ENCODE measurements around the gene TPP1. TPM values are rescaled to one million over a fixed set of nuclear protein-coding genes. Genes with fewer than 3 reads are reported as not detected.

TPP1 gene
- total and polyA plus RNA-seq, 10 donors, result 54.9 to 306 (median 212) TPM

DNA sequence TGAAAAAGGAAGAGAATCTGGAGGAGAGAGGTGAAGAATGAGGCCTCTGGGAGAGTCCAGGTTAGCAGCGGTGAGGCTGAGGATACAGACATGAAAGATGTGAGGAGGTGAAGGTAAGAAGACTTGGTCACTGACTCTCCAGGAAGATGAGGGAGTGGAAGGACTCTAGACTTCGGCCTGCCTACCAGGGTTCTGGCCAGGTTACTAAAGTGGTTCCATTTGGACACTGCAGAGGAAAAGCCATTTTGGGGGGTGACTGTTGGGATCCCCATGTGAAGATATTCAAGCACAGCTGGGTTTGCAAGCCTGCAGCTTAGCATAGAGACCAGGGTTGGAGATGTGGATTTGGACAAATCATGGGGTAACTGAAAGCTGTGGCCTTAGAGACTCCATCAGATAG is 28.6 kb upstream of the TPP1 start:
- peaks cover 40 to 91% (median 53%) of the 10 kb centered on the region in 6 donors for H3K4me1 ChIP-seq
- no peak for DNase-seq
- no peaks in the 10 kb centered on the region for H3K9me3 ChIP-seq
- intact Hi-C loops (cut with DNase I; ENCODE audit: low total_unique reads), result no loop called here
- H3K4me3 ChIP-seq, result no peak overlapping the region
- TF ChIP-seq POLR2AphosphoS5 (IDR thresholded peaks at IDR 0.05) (no peak), CTCF (IDR thresholded peaks at IDR 0.05 in 8 of 11, conservative IDR thresholded peaks at IDR 0.05 in 3 of 11) (no peak), POLR2A (IDR thresholded peaks at IDR 0.05) (no peak)
- H3K27me3 ChIP-seq (replicated peaks in 1 of 7), result no peaks in the 10 kb centered on the region
- H3K27ac ChIP-seq, result peak overlapping the region; percentile 22 to 89 (median 76)
- WGBS, 5 donors, result 90 to 99% (median 93%) methylated on average over 2 of the region's 2 CpGs
- no peaks in the 10 kb centered on the region for H3K36me3 ChIP-seq

DNA sequence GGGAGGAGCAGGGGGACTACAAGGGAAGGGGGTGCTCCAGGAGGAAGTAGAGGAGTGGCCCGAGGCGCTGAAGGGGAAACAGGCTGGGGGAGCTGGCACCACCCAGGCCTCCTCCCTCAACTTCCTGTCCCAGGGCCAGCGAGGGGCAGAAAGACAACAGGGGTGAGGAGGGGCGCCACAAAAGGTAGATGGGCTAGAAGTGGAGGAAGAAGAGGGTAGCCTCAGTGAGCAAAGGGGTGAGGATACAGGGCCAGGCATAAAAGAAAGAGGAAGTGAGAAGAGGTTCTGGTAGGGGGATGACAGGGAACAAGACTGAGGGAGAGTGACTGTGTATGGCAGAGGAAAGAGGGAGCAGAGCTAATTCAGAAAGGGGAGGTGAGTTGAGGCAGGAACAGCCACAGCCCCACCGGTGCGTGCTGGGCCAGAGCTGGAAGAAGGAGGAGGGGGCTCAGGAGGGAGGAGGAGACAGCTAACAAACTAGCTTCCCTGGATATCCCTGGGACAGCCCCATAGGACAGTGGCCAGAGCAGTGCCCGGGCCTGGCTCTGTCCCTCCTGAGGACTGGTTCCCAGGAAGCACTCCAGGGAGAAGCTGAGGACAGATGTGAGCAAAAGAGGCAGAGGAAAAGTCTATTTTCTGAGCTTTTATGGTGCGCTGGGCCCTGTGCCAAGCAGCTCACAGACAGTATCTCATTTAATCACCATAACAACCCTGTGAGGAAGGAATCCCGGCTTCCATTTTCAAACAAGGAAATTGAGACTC is 27.9 kb upstream of the TPP1 start:
- H3K27ac ChIP-seq, result peak overlapping the region; percentile 59 to 89 (median 76)
- intact Hi-C loops (cut with DNase I; ENCODE audit: low total_unique reads), result no loop called here
- peaks cover 40 to 84% (median 52%) of the 10 kb centered on the region in 6 donors for H3K4me1 ChIP-seq
- H3K9me3 ChIP-seq, result no peaks in the 10 kb centered on the region
- peak; percentile 88 for DNase-seq
- 21 to 28% (median 24%) methylated on average over 9 of the region's 9 CpGs for WGBS, 5 donors
- H3K36me3 ChIP-seq, result no peaks in the 10 kb centered on the region
- peak overlapping the region in 1 of 8 donors; percentile 24 for H3K4me3 ChIP-seq
- TF ChIP-seq POLR2A (IDR thresholded peaks at IDR 0.05) (no peak), POLR2AphosphoS5 (IDR thresholded peaks at IDR 0.05) (peak; percentile 42 to 60 (median 50))
- no peaks in the 10 kb centered on the region for H3K27me3 ChIP-seq (replicated peaks in 1 of 7)

DNA sequence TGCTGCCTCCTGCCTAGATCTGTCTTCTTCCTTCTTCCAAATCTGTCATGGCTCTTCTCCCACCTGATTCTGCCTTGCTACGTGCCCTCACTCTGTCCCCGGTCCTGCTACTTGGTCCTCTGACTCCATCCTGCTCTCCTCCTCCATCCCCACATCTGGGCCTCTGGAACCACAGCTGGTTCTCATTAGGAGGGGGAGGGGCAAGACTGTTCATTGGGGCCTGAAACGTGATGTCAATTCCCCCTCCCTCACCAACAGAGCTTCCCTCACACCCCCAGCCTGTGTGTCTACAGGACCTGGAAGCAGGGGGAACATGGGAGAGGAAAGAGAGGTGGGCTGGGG is 27.3 kb upstream of the TPP1 start:
- no peaks in the 10 kb centered on the region for H3K36me3 ChIP-seq
- DNase-seq, result no peak
- H3K27ac ChIP-seq, result peak overlapping the region; percentile 59 to 89 (median 76)
- 24 to 36% (median 35%) methylated on average over 3 of the region's 3 CpGs for WGBS, 5 donors
- intact Hi-C loops (cut with DNase I; ENCODE audit: low total_unique reads), result no loop called here
- H3K4me3 ChIP-seq, result peak overlapping the region in 1 of 8 donors; percentile 24
- no peaks in the 10 kb centered on the region for H3K9me3 ChIP-seq
- H3K27me3 ChIP-seq (replicated peaks in 1 of 7), result no peaks in the 10 kb centered on the region
- peaks cover 40 to 78% (median 49%) of the 10 kb centered on the region in 6 donors for H3K4me1 ChIP-seq
- TF ChIP-seq POLR2A (IDR thresholded peaks at IDR 0.05) (no peak), CTCF (IDR thresholded peaks at IDR 0.05 in 8 of 11, conservative IDR thresholded peaks at IDR 0.05 in 3 of 11) (no peak), POLR2AphosphoS5 (IDR thresholded peaks at IDR 0.05) (no peak)

DNA sequence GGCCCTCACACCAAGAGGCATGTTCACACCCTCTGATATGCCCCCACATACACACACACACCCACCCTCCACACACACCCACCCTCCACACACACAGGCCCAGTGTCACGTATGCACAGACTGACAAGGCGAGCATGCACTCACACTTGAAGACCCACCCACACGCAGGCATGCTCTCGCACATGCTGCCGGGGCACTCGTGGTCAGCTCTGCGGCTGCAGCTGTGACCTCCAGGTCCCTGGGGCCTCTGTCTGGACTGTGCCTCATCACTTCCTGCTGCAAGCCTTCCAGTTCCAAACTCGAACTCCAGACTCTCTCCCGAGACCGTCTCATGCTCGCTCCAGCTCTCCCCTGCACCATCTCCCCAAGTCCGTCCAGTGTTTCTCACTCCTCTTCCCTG is 26.8 kb upstream of the TPP1 start:
- 36 to 52% (median 41%) methylated on average over 12 of the region's 12 CpGs for WGBS, 5 donors
- no peaks in the 10 kb centered on the region for H3K27me3 ChIP-seq (replicated peaks in 1 of 7)
- DNase-seq, result peak; percentile 85
- peaks cover 0 to 4% (median 1%) of the 10 kb centered on the region in 6 donors for H3K36me3 ChIP-seq
- H3K4me3 ChIP-seq, result peak overlapping the region in 1 of 8 donors; percentile 24
- TF ChIP-seq POLR2A (IDR thresholded peaks at IDR 0.05) (no peak), POLR2AphosphoS5 (IDR thresholded peaks at IDR 0.05) (peak; percentile 5 to 66 (median 37))
- peaks cover 40 to 75% (median 49%) of the 10 kb centered on the region in 6 donors for H3K4me1 ChIP-seq
- H3K27ac ChIP-seq, result peak overlapping the region in 7 of 8 donors; percentile 59 to 89 (median 79)
- no peaks in the 10 kb centered on the region for H3K9me3 ChIP-seq
- intact Hi-C loops (cut with DNase I; ENCODE audit: low total_unique reads), result no loop called here

DNA sequence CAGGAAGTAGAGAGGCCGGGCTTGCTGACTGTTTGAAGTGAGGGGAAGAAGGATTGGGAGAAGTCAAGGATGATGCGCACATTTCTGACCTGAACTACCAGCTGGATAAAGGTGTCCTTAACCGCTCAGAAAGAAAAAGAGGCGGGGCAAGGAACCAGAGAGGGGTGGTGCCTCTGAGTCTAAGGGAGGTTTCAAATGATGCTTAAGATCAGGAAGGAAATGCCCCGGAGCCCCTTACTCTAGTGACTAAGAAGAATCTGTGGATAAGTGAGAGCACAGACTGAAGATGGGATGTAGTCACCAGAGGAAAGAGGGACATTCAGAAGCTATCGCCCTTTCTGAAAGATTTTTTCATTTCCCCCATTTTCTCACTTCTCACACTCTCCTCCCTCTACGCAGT is 23.7 kb upstream of the TPP1 start:
- no peak for DNase-seq
- Histone ChIP-seq H3K27ac (no peak overlapping the region), H3K4me3 (no peak overlapping the region), H3K4me1 (peaks cover 28 to 64% (median 49%) of the 10 kb centered on the region in 6 donors), H3K27me3 (replicated peaks in 1 of 7) (no peaks in the 10 kb centered on the region), H3K36me3 (peaks cover 0 to 19% (median 9%) of the 10 kb centered on the region in 6 donors), H3K9me3 (no peaks in the 10 kb centered on the region)
- intact Hi-C loops (cut with DNase I; ENCODE audit: low total_unique reads), result no loop called here
- WGBS, 5 donors, result 70 to 80% (median 76%) methylated on average over 7 of the region's 7 CpGs
- TF ChIP-seq POLR2AphosphoS5 (IDR thresholded peaks at IDR 0.05) (no peak), POLR2A (IDR thresholded peaks at IDR 0.05) (no peak), CTCF (IDR thresholded peaks at IDR 0.05 in 8 of 11, conservative IDR thresholded peaks at IDR 0.05 in 3 of 11) (no peak)
